UCSD-AML1 (cell line): ENCODE results near the gene NOD1.
"Not testable (repeated sequence)": the region's sequence is repeated elsewhere in the genome, so short reads cannot be mapped to it uniquely, and the experiment has no call there.

Experiments used
- DNase-seq: peaks from one replicate; lab custom pipeline; 2025; ENCODE audit not compliant: unreplicated experiment; lab: John Stamatoyannopoulos, UW

The NOD1 gene

GRCh38 chr7:30423788-30424505, 54.6 kb downstream of the NOD1 start:
- DNase-seq: no peak

GRCh38 chr7:30422922-30423321, 55.7 kb downstream of the NOD1 start:
- DNase-seq: no peak

GRCh38 chr7:30421647-30422196, 56.9 kb downstream of the NOD1 start:
- DNase-seq: no peak

GRCh38 chr7:30420662-30421061, 57.9 kb downstream of the NOD1 start:
- no peak for DNase-seq

- DNase-seq: not testable (repeated sequence)
Observed at GRCh38 chr7:30420080-30420479, 58.5 kb downstream of the NOD1 start.

- DNase-seq: no peak
Observed at GRCh38 chr7:30413864-30414263, 64.7 kb downstream of the NOD1 start.

- no peak for DNase-seq
Observed at GRCh38 chr7:30412782-30413504, 65.6 kb downstream of the NOD1 start.

GRCh38 chr7:30411897-30412296, 66.7 kb downstream of the NOD1 start:
- DNase-seq: no peak

- DNase-seq: no peak
Observed at GRCh38 chr7:30411173-30411572, 67.4 kb downstream of the NOD1 start.

- DNase-seq: no peak
Observed at GRCh38 chr7:30406664-30407425, 71.7 kb downstream of the NOD1 start.

GRCh38 chr7:30405179-30405578, 73.4 kb downstream of the NOD1 start:
- DNase-seq: no peak

GRCh38 chr7:30403477-30403876, 75.1 kb downstream of the NOD1 start:
- no peak for DNase-seq

- DNase-seq: no peak
Observed at GRCh38 chr7:30396389-30396788, 82.2 kb downstream of the NOD1 start.

GRCh38 chr7:30395676-30396075, 82.9 kb downstream of the NOD1 start:
- no peak for DNase-seq

- no peak for DNase-seq
Observed at GRCh38 chr7:30391806-30392205, 86.8 kb downstream of the NOD1 start.

- no peak for DNase-seq
Observed at GRCh38 chr7:30390736-30391636, 87.6 kb downstream of the NOD1 start.

- DNase-seq: no peak
Observed at GRCh38 chr7:30389791-30390190, 88.8 kb downstream of the NOD1 start.

- no peak for DNase-seq
Observed at GRCh38 chr7:30382607-30383006, 96.0 kb downstream of the NOD1 start.

- not testable (repeated sequence) for DNase-seq
Observed at GRCh38 chr7:30380824-30381223, 97.8 kb downstream of the NOD1 start.

GRCh38 chr7:30380294-30380693, 98.3 kb downstream of the NOD1 start:
- DNase-seq: no peak

- no peak for DNase-seq
Observed at GRCh38 chr7:30379741-30380140, 98.8 kb downstream of the NOD1 start.
